SJCRH30 (cell line): ENCODE data around the gene INTS4. TPM values are rescaled to one million over a fixed set of nuclear protein-coding genes. Genes with fewer than 3 reads are reported as not detected.
"Not testable (repeated sequence)": the region's sequence is repeated elsewhere in the genome, so short reads cannot be mapped to it uniquely, and the experiment has no call there.

Experiments
- DNase-seq, 2 experiments: peaks; one replicate each; pipeline ENCODE4 v3.0.0-alpha.2; 2015 to 2020
- H3K27ac ChIP-seq: fragments of 250-450 bp; sonication (Bioruptor Pico); 2 replicates; pipeline ENCODE4 v1.5.1; 2020; ENCODE audit warnings: mild to moderate bottlenecking, moderate library complexity
- H3K27me3 ChIP-seq: fragments of 250-450 bp; sonication (Bioruptor Pico); 2 replicates; pipeline ENCODE4 v1.5.1; 2020; ENCODE audit warnings: mild to moderate bottlenecking, moderate library complexity
- H3K36me3 ChIP-seq: fragments of 250-450 bp; sonication (Bioruptor Pico); 2 replicates; pipeline ENCODE4 v1.5.1; 2020; ENCODE audit warnings: mild to moderate bottlenecking, moderate library complexity
- H3K4me1 ChIP-seq: fragments of 250-450 bp; sonication (Bioruptor Pico); 2 replicates; pipeline ENCODE4 v1.5.1; 2020; ENCODE audit warnings: mild to moderate bottlenecking, moderate library complexity
- H3K4me3 ChIP-seq: fragments of 250-450 bp; sonication (Bioruptor Pico); 2 replicates; pipeline ENCODE4 v1.5.1; 2020; ENCODE audit warnings: mild to moderate bottlenecking, moderate library complexity
- H3K9me3 ChIP-seq: fragments of 250-450 bp; sonication (Bioruptor Pico); replicated peaks from 2 replicates; pipeline ENCODE4 v1.5.1; 2020; ENCODE audit warnings: mild to moderate bottlenecking, moderate library complexity
- total RNA-seq: library from RNA; depleted of rRNA; stranded (reverse); fragments of >200 nt; shearing (Covaris generic); gene quantifications from 2 replicates; pipeline ENCODE4 v1.2.3, GENCODE V29; 2014

INTS4 gene
- total RNA-seq, 1 experiment from 2014 or later, result 33.0 TPM

DNA sequence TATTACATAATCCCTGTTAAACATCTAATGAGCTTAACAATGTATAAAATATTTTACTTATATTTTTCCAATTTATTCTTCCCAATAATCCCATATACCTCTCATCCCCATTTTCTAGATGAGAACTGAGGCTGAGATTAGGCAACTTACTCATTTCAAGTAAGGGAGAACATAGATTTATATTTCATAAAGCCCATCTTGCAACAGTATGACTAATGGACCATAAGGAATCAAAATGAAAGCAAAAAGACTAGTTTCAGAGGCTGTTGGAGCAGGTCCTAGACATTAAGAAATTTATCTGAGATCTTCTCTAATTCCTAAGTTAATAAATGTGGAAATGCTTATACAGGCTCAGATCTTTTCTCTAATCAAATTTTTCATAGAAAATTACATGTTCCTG lies 52.0 kb downstream of the INTS4 start:
- H3K4me3 ChIP-seq, H3K27ac ChIP-seq, H3K9me3 ChIP-seq, H3K4me1 ChIP-seq, DNase-seq, H3K27me3 ChIP-seq, H3K36me3 ChIP-seq: not testable (repeated sequence)

DNA sequence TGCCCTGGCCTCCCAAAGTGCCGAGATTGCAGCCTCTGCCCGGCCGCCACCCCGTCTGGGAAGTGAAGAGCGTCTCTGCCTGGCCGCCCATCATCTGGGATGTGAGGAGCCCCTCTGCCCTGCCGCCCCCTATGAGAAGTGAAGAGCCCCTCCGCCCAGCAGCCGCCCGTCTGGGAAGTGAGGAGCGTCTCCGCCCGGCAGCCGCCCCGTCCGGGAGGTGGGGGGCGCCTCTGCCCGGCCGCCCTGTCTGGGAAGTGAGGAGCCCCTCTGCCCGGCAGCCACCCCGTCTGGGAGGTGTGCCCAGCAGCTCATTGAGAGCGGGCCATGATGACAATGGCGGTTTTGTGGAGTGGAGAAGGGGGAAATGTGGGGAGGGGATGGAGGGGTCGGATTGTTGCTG lies 60.9 kb downstream of the INTS4 start:
- H3K4me1 ChIP-seq, H3K4me3 ChIP-seq, H3K27ac ChIP-seq, H3K9me3 ChIP-seq, DNase-seq, H3K36me3 ChIP-seq, H3K27me3 ChIP-seq: not testable (repeated sequence)

DNA sequence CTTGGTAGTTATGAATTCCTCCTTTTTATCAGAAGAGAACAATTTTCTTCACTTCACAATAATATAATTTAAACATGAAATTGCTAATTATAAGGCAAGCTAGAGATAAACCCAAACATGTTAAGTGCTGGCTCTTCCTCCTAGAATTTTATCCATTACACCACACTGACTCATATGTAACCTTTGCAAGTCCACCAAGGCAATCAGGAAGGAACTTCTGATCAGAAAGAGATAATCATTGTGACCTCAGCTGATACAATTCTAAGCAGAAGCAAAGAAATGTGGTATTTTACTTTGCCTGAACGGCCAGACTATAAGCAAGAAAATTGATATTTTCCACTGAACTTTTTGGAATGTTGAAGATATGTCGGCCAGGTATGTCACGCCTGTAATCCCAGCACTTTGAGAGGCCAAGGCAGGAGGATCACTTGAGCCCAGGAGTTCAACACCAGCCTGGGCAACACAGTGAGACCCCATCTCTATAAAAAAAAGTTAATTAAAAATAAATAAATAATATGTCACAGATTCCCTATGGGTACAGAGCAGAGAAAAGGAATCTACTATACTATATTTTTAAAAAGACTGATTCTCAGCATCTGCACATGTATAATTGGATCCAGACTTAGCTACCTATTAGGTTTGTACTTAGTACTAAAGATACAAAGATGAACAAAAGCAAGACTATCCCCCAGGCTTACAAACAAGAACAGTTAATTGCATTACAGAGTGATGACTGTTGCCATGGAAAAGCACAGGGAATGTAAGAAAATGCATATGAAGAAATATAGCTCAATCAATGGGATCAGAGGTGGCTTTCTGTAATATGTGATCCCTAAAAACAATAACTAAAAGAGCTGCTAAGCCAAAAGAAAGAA lies 63.9 kb downstream of the INTS4 start:
- not testable (repeated sequence) for DNase-seq, H3K27ac ChIP-seq, H3K27me3 ChIP-seq

GRCh38 chr11:77917713-77918112 lies 76.8 kb downstream of the INTS4 start:
- not testable (repeated sequence) for DNase-seq, H3K27me3 ChIP-seq

More for the DNA sequence above, 63.9 kb downstream of the INTS4 start:
- not testable (repeated sequence) for H3K4me3 ChIP-seq, H3K9me3 ChIP-seq, H3K4me1 ChIP-seq, H3K36me3 ChIP-seq

DNA sequence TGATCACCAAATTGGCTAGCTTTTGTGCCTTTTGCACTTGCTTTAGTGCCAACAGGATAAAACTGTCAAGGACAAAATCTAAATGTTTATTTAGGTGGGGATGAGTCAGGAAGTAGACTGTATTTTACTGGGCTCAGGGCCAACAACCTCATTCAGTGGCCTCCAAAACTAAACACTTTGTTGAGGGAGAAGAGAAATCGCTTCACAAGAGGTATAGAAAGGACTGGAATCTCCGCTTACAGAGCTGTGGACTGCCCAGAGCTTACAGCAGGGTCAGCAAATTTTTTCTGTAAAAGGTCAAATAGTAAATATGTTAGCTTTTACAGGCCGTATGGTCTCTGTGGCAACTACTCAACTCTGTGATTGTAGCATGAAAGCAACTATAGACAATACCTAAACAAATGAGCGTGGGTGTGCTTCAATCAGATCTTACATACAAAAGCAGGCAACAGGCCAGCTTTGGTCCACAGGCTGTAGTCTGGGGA lies 80.1 kb downstream of the INTS4 start:
- not testable (repeated sequence) for H3K4me3 ChIP-seq, H3K4me1 ChIP-seq, H3K27me3 ChIP-seq, H3K36me3 ChIP-seq, H3K27ac ChIP-seq, H3K9me3 ChIP-seq
- peak; percentile 40 to 58 for DNase-seq

More at GRCh38 chr11:77917713-77918112, 76.8 kb downstream of the INTS4 start:
- H3K36me3 ChIP-seq, H3K4me1 ChIP-seq, H3K9me3 ChIP-seq, H3K27ac ChIP-seq, H3K4me3 ChIP-seq: not testable (repeated sequence)

DNA sequence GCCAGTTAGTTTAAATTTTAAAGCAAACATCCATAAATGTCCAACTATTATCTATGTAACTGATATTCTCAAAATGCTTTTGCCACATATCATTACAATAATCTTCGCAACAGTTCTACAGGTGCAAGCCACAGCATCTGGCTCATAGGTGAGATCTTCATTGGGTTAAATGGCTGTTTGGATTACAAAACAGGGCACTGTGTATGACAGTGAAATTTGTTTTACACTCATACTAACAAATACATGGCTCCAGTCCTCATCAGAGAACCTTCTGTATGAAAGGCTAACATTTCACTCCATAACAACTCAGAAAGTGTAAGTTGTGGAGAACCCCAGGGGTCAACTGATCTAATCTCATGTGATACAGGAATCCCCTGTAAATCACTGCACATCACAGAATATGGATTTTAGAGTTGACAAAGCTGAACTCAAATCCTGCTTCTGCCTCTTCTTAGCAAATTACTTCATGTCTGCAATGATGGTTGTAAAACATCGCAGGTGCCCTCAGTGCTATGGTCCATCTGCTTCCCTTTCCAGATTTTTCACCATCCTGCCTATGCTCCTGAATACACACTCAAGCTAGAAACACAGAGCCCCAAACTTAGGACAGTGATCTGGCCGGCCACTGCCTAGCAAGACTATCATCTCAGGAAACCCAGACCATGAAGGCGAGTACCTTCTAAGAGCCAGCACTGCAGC lies 80.7 kb downstream of the INTS4 start:
- DNase-seq, H3K27me3 ChIP-seq, H3K27ac ChIP-seq, H3K36me3 ChIP-seq, H3K4me3 ChIP-seq, H3K9me3 ChIP-seq, H3K4me1 ChIP-seq: not testable (repeated sequence)

GRCh38 chr11:77910828-77911227 lies 83.6 kb downstream of the INTS4 start:
- DNase-seq, H3K9me3 ChIP-seq, H3K27me3 ChIP-seq, H3K4me3 ChIP-seq, H3K27ac ChIP-seq, H3K4me1 ChIP-seq, H3K36me3 ChIP-seq: not testable (repeated sequence)

- Histone ChIP-seq H3K27me3 (no peaks in the 10 kb centered on the region), H3K4me3 (no peak overlapping the region), H3K9me3 (no peaks in the 10 kb centered on the region), H3K4me1 (no peaks in the 10 kb centered on the region; the same call in 1 of the 2 replicates), H3K27ac (no peak overlapping the region), H3K36me3 (peaks cover 5% of the 10 kb centered on the region; the same call in 1 of the 2 replicates)
- DNase-seq, result no peak
Measured at GRCh38 chr11:77909277-77909676, 85.2 kb downstream of the INTS4 start.

DNA sequence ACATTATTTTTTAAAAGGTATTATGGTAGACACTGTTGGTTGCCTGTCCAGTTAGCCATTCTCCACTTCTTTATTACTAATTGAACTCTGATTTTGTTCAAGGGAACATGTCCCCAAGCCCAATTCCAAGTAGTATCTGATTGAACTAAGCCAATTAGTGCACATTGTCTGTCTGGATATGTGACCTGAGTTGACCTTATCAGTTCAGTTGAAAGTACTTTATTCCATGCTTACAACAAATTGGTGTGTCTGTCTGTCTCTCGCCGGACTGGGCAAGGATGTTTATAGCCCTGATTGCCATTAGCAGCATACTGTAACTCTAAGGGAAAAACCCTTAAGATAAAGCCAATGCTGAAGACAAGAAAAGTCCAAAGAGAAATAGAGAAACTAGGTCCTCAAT lies 85.6 kb downstream of the INTS4 start:
- H3K27ac ChIP-seq, result no peak overlapping the region
- DNase-seq, result no peak
- H3K36me3 ChIP-seq, result peaks cover 5% of the 10 kb centered on the region; the same call in 1 of the 2 replicates
- no peaks in the 10 kb centered on the region for H3K4me1 ChIP-seq
- H3K9me3 ChIP-seq, result no peaks in the 10 kb centered on the region
- no peak overlapping the region for H3K4me3 ChIP-seq
- no peaks in the 10 kb centered on the region for H3K27me3 ChIP-seq

DNA sequence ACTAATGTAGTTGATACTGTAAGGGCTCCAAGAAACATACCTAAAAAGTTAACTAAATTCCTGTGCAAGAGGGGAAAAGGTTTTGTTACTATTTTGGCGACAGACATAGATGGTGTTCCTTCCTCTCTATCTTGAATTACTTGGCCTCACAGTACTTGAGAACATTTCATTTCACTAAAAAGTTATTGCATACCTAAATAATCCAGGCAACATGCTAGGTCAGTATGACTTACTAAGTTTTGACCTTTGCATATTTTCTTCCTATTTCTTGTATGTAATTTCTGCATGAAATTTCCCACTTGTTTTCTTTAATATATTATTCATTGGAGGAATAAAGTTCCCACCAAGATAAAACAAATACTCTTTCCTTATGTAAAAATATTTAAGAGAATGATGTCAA lies 99.5 kb downstream of the INTS4 start:
- H3K9me3 ChIP-seq, H3K27ac ChIP-seq, H3K36me3 ChIP-seq, H3K4me3 ChIP-seq, H3K27me3 ChIP-seq, DNase-seq, H3K4me1 ChIP-seq: not testable (repeated sequence)

DNA sequence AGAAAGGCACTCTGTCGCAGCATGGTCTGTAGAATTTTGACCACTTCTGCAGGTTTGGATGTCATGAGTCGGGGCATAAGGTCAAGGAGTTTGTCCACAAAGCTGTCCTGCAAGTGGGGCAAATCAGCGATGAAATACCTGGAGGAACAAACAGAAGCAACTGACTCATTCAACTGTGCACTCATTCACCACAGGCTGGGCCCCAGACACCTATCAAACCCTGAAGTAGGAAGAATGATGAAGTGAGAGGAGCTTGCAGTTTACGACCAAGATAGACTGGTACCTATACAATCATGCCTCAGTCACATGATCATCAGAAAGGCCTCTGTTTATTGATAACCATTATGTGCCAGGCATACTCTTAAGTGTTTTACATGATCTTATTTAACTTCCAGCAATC lies 102.8 kb downstream of the INTS4 start:
- H3K4me1 ChIP-seq, H3K27ac ChIP-seq, H3K9me3 ChIP-seq, H3K27me3 ChIP-seq, H3K36me3 ChIP-seq, DNase-seq, H3K4me3 ChIP-seq: not testable (repeated sequence)

DNA sequence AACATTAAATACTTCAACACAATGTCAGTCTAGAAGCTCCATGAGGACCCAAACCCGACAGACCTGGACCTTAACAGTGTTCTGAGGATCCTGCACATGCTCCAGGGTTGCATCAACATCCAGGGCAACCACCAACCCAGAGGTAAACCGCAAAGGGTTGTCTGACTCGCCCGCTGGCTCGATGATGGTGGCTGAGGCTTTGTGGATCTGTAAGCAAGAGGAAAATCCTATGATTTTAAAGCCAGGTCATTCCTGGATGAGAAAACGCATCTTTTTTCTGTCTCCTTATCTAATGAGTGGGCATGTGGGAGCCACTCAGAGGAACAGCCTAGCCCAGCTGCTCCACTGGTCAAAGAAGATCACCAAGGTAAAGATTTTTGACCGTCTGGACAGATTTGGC lies 103.2 kb downstream of the INTS4 start:
- H3K9me3 ChIP-seq, DNase-seq, H3K4me1 ChIP-seq, H3K4me3 ChIP-seq, H3K36me3 ChIP-seq, H3K27me3 ChIP-seq, H3K27ac ChIP-seq: not testable (repeated sequence)

GRCh38 chr11:77890619-77891056 lies 103.8 kb downstream of the INTS4 start:
- DNase-seq, H3K4me1 ChIP-seq, H3K27me3 ChIP-seq, H3K36me3 ChIP-seq, H3K27ac ChIP-seq, H3K4me3 ChIP-seq, H3K9me3 ChIP-seq: not testable (repeated sequence)

DNA sequence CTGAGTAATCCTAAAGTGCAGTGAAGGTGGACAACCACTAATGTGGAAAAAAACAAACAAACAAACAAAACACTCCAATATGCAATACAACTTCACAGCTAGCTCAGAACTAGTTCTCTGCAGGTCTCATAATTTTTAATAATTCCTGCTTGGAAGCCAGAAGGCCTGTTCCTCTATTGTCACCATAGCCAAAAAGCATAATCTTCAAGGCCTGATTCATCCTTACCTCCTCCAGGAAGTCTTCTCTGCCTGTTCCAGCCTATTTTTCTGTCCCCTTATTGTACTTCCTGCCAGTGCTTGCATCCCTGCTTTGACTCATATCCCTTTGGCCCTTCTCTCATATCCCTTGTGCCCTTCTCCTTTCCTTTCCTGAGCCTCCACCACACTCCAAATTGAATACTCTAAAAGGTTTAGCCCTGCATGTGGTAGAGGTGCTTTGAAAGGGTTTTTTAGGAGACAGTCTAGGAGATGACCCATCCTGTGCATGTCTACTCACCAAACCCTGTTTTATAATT lies 104.3 kb downstream of the INTS4 start:
- not testable (repeated sequence) for H3K9me3 ChIP-seq, H3K27me3 ChIP-seq, DNase-seq, H3K4me3 ChIP-seq, H3K27ac ChIP-seq, H3K4me1 ChIP-seq, H3K36me3 ChIP-seq

DNA sequence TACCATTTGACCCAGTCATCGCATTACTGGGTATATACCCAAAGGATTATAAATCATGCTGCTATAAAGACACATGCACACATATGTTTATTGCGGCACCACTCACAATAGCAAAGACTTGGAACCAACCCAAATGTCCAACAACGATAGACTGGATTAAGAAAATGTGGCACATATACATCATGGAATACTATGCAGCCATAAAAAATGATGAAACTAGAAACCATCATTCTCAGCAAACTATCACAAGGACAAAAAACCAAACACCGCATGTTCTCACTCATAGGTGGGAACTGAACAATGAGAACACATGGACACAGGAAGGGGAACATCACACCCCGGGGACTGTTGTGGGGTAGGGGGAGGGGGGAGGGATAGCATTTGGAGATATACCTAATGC lies 105.4 kb downstream of the INTS4 start:
- H3K9me3 ChIP-seq, H3K4me1 ChIP-seq, H3K27ac ChIP-seq, H3K36me3 ChIP-seq, H3K4me3 ChIP-seq, DNase-seq, H3K27me3 ChIP-seq: not testable (repeated sequence)
